GM12874 (cell line): ENCODE data around the gene CDC5L.

Experiments
- CTCF ChIP-seq: IDR thresholded peaks from 2 replicates; pipeline ENCODE4 v1.5.1; 2011; ENCODE audit warnings: low read depth, mild to moderate bottlenecking, control low read depth, low read length, moderate library complexity; ENCODE audit not compliant: insufficient read depth

The CDC5L gene

GRCh38 chr6:44404022-44404714 is 16.7 kb downstream of the CDC5L start:
- TF ChIP-seq CTCF, result no peak

DNA sequence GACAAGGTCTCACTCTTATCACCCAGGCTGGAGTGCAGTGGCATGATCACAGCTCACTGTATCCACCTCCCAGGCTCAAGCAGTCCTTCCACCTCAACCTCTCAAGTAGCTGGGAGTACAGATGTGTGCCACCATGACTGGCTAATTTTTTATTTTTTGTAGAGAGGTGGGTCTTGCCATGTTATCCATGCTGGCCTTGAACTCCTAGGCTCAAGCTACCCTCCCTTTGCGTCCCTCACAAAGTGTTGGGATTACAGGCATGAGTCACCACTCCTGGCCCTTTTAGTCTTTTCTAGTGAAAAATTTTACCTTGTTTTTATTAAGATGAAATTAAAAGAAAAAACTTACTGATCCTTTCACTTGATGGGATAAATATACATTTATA is 17.2 kb downstream of the CDC5L start:
- TF ChIP-seq CTCF, result no peak

DNA sequence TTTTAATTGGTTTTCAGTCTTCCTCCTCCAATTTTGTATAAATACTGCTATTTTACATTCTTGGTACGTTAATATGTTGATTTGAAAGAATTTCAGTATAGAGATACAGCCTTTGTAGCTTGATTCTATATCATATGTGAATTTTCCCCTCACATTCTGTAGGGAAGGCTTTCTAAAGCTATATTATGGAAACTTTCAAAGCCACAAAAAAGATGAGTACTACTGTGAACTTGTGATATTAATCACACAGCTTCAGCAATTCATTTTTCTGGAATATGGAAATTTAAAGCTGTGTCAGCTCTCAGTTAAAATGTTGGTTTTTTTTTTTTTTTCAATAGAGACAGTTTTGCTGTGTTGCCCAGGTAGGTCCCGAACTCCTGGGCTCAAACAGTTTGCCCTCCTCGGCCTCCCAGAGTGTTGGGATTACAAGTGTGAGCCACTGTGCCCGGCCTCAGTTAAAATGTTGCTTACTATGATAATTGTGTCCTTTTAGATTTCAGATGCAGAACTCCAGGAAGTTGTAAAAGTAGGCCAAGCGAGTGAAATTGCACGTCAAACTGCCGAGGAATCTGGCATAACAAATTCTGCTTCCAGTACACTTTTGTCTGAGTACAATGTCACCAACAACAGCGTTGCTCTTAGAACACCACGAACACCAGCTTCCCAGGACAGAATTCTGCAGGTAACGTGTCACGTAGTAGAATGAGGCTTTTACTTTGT is 20.6 kb downstream of the CDC5L start:
- TF ChIP-seq CTCF, result no peak

GRCh38 chr6:44409207-44409794 is 21.8 kb downstream of the CDC5L start:
- no peak for TF ChIP-seq CTCF

DNA sequence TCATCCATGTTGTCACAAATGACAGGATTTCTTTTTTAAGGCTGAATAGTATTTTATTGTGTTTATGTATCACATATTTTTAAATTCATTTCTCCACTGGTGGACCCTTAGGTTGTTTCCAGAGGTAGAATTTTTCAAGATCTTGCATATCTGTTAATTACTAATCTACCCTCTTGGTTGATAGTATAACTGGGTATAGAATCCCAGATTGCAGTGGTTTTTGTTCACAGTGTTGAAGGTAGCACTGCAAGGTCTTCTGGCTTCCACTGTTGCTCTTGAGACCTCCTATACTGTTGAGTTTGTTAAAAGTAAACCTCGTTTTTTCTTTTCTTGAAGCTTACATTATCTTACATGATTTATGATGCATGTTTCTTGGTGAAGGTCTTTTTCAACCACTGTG is 22.9 kb downstream of the CDC5L start:
- TF ChIP-seq CTCF, result no peak

- no peak for TF ChIP-seq CTCF
Measured at GRCh38 chr6:44411141-44411540, 23.6 kb downstream of the CDC5L start.

DNA sequence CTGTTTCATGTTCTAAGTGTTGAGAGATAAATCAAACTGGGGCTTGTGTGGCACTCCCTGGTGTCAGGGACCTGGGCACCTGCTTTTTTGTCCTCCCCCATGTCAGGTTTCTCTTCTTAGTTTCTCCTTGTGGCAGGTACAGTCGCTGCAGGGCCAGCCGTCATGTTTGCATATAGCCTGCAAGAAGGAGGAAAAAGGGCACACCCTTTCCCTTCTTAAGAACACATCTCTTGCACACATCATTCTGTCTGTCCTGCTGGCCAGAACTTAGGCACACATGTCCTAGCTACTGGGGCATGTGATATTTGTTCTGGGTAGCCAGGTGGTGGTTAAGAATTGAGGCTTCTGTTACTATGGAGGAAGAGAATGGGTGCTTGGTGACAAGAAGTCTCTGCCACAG is 27.9 kb downstream of the CDC5L start:
- no peak for TF ChIP-seq CTCF
